HG03442 (cell line): ENCODE data around the gene SULT1A4.
"Not testable (repeated sequence)": the region's sequence is repeated elsewhere in the genome, so short reads cannot be mapped to it uniquely, and the experiment has no call there.

Source experiments
- ATAC-seq: cut with Tn5 transposase; IDR thresholded peaks from one replicate; pipeline ENCODE4 v1.9.1; 2021; ENCODE audit warnings: mild to moderate bottlenecking, moderate library complexity; ENCODE audit not compliant: unreplicated experiment

SULT1A4 gene

DNA sequence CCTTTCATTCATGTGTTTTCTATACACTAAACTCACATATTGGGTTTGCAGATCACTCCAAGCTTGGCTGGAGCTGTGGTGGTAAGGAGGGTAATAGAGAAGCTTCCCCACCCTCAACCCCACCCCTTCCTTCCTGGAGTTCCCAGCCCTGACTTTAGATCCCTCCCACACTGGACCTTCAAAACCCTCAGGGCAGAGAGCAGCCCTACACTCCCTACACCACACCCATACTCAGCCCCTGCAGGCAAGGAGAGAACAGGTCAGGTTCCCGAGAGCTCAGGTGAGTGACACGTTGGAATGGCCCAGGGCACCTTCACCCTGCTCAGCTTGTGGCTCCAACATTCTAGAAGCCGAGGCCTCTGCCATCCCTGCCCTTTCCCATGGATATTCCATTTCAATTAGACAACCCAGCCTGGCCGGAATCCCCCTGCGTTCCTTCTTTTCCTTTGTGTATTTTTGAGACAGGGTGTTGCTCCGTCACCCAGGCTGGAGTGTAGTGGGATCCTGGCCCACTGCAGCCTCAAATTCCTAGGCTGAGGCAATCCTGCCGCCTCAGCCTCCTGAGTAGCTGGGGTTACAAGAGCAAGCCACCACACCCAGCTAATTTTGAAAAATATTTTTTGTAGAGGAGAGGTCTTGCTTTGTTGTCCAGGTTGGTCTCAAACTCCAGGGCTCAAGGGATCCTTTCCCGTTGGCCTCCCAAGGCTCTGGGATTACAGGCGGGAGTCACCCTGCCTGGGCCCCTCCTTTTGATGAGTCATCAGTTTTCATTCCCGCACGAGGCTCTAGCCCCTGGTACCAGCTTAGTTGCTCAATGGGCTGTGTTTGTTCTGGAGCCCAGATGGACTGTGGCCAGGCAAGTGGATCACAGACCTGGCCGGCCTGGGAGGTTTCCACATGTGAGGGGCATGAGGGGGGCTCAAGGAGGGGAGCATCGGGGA is at the start of gene SULT1A4:
SULT1A4 (plus strand) TSS at position 208 of the 941 bp plus-strand sequence. CDS start 1,473 bp downstream, outside the sequence.
- ATAC-seq: not testable (repeated sequence)

DNA sequence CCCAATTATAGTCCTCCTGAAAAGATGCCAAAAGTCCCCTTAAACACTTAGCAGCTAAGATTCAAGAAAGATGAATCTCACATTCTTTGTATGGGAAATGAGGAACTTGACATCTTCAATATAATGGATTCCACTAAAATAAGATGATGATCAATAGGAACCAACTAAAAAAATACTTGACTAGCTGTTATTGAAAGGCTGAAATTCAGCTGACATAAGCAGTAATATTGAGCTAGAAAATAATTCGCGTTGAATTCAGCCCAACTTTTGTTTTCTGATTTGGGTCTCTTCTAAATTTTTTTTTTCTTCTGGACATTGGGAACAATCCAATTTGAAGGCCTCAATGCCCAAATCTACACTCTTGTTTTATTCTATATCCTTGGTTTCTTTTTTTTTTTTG is 36.1 kb upstream of the SULT1A4 start:
- ATAC-seq: not testable (repeated sequence)

DNA sequence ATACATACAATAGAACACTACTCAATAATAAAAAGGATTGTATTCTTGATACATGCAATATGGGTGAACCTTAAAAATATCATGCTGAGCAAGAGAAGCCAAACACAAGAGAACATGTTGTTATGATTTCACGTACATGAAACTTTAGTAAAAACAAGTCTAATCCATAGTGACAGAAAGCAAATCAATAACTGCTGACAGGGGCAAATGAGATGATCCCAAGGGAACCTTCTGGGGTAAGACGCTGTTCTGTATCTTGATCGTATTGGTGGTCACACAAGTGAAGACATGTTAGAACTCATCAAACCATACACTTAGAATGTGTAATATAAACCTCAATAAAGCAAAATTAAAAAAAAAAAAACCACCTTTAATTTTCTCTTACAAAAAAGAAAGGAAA is 34.3 kb upstream of the SULT1A4 start:
- ATAC-seq: not testable (repeated sequence)

DNA sequence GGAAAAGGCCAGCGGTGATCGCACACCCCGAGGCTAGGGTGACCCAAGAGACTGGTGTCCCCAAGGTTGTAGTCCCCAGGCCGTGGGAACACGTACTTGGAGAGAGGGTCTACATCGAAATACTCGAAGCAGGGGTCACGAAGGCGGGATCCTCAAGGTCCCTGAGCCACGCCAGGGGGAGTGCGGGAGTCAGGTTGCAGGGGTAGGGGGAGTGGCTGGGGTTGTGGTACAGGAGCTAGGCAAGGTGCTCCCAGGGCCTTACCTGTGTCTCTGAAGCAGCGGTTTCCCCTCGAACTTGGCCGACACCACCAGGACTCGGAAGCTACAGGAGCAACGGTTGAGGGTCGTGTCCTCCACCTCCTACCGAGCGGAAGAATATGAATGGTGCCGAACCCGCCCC is 6.0 kb upstream of the SULT1A4 start:
- peak; percentile 3 for ATAC-seq

DNA sequence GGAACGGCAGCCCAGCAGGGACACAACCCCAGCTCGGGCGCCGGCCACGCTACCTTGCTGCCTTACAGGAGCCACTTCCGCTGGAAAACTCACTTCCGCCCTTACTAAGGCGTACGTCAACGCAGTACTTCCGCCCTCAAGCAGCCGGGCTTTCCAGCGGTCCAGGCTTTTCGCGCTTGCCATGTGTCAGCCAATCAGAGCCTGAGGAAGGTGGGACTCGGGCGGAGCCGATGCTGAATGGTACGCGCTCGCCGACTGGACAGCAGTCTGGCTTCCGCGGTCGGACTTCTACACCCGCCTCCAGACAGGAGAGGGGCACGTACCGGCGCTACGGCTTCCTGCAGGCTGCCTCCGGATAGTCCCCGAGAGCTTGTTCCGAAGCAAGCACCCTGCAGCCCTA is 5.4 kb upstream of the SULT1A4 start, which contains the start of the genes BOLA2 and SLX1B:
BOLA2 (minus strand) TSS at position 83 of the 400 bp plus-strand sequence. CDS start 98 bp downstream, outside the sequence.
SLX1B (plus strand) TSS at position 265 of the 400 bp plus-strand sequence.
- peak; percentile 88 for ATAC-seq

DNA sequence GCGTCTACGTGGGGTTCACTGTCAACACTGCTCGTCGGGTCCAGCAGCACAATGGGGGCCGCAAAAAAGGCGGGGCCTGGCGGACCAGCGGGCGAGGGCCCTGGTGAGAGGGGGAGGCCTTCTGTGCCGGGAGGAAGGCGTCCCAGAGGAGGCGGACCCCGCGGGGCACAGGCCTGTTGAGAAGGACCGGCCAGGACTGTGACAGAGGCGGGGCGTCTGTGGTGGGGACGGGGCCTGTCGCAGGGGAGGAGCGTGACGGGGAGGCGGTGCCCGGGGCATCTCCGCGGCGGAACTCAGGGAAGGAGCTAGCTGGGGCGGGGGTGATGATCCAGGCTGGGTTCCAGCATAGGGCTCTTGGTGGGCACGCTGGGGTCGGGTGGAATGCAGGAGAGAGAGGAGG is 4.9 kb upstream of the SULT1A4 start:
- peak; percentile 59 for ATAC-seq

DNA sequence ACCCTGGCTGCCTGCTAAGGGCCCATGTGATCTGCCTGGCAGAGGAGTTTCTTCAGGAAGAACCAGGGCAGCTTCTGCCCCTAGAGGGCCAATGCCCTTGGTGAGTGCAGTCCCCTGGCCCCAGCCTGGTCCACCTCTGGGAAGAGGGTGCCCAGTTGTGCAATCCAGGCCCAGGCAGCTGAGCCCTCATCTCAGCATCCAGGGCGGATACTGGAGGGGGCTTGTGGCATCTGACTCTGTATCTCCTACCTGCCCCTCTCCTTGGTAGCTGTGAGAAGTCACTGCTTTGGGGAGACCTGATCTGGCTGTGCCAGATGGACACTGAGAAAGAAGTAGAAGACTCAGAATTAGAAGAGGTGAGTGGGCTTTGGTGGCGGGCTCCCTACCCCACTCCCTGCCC is 2.1 kb upstream of the SULT1A4 start:
- ATAC-seq: not testable (repeated sequence)

DNA sequence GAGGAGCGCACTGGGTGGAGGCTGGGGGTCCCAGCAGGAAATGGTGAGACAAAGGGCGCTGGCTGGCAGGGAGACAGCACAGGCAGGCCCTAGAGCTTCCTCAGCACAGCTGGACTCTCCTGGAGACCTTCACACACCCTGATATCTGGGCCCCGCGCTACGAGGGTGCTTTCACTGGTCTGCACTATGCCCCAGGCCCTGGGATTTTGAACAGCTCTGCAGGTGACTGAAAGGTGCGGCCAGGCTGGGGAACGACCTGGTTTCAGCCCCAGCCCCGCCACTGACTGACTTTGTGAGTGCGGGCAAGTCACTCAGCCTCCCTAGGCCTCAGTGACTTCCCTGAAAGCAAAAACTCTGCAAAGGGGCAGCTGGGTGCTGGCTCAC is 926 bp downstream of the SULT1A4 start:
- not testable (repeated sequence) for ATAC-seq

DNA sequence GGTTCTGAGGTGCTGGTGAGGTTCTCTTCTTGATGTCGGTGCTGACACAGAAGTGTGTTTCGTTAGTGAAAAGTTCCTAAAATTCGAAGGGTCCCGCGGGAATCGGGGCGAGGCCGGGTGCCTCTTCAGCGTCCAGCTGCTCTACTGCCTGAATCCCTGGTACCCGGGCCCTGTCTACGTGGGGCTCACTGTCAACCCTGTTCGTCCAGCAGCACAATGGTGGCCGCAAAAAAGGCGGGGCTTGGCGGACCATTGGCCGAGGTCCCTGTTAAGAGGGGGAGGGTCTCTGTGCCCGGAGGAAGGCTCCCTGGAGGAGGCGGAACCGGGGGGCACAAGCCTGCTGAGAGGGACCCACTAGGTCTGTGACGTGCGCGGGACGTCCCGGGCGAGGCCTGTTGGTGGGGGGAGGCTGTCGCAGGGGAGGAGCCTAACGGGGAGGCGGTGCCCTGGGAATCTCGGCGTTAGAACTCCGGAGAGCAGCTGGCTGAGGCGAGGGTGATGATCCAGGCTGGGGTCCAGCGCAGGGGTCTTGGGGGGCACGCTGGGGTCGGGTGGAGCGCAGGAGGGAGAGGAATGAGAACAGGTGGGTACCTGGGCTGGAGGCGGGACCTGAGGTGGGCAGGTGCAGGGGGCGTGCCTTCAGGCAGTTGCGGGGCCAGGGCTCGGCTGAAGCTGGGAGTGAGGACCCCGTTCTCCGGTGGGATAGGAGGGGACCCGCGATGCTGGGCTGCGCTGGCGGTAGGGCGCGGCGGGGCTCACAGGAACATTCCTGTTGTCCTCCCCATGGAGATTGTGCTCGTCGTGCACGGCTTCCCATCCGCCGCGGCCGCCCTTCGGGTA is 6.5 kb downstream of the SULT1A4 start:
- not testable (repeated sequence) for ATAC-seq

DNA sequence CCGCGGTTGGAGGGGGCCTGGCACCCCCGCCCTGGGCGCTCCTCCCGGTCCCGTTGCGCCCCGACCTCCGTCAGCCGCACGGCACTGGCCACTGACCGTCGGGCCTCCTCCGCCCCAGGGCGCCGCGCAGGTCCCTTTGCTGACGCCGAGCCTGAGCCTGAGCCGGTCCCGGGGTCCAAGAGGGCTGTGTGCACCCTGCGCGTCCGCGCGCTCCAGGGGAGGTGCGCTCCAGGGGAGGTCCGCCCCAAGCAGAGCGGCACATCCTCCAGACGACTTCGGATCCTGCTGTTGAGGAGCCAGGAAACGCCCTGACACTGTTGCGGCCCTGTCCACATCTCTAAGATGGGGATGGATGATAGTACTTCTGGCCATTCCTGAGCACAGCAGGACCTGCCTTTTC is 7.2 kb downstream of the SULT1A4 start:
- ATAC-seq: not testable (repeated sequence)

DNA sequence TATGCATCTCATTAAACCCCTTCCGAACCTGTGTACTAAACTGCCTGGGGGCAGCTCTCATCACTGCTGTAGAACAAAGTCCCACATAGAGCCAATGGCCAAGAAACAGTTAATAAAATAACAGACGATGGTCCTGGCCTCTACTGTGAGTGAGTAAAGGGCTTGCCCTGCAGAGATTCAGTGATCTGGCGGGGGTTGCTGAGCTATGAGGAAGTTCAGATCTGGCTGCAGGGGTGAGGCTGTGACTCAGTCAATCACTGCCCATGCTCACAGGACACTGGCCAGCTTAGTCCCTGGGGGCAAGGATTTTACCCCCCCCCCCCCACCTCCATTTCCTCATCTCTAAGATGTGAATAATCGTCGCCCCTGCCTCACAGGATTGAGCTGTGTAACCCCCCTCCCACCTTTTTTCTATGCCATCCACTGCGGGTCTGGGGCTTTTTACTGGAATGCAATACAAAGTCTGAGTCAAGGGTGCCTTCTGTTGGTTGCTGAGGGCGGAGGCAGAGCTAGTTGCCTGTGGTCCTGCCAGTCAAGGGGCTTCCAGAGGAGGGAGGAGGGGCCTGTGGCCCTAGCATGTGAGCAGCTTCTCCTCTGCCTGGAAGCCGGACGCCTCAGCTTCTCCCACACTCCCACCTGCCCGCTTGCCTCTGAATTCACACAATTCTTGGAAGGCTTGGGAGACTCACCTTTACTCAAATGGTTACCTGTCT is 8.1 kb downstream of the SULT1A4 start:
- ATAC-seq: not testable (repeated sequence)

DNA sequence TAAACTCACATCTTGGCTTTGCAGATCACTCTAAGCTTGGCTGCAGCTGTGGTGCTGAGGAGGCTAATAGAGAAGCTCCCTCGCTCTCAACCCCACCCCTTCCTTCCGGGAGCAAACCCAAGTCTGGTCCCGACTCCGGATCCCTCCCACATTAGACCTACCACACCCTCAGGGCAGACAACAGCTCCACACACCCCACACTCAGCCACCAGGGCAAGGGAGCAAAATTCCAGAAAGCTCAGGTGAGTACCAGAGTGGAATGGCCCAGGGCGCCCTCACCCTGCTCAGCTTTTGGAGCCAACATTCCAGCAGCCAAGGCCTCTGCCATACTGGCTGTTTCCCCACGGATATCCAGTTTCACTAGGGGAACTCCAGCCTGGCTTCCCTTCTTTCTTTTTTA is 9.9 kb downstream of the SULT1A4 start:
- ATAC-seq: not testable (repeated sequence)

DNA sequence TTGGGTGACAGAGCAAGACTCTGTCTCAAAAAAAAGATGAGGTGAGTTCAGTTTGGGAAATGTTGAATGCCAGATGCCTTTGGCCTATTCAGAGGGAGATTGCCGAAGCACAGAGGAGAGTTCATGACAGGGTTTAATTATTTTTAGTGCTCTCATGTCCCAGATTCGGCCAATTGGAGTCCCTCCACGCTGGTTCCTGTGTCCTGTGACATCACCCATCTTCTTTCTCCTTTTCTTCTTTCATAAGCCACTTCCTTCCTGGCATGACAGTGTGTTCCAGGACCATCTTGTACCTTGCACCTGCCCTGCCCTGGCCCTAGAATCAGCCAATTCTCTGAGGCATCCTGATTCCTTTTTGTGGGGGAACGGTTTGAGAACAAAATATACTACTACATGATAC is 12.4 kb downstream of the SULT1A4 start:
- not testable (repeated sequence) for ATAC-seq

DNA sequence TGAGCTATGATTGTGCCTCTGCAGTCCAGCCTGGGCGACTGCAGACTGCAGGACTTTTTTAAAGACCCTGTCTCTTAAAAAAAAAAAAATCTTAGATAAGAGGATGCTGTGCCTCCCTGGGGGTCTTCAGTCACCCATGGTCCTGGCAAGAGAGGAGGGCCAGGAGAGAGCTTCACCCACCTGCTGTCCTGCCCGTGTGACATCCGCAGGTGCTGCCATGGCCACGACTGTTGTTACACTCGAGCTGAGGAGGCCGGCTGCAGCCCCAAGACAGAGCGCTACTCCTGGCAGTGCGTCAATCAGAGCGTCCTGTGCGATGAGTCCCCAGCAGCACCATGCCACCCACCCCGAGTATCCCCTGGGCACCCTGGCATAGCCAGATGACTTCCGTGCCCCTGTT is 22.6 kb downstream of the SULT1A4 start:
- ATAC-seq: not testable (repeated sequence)

DNA sequence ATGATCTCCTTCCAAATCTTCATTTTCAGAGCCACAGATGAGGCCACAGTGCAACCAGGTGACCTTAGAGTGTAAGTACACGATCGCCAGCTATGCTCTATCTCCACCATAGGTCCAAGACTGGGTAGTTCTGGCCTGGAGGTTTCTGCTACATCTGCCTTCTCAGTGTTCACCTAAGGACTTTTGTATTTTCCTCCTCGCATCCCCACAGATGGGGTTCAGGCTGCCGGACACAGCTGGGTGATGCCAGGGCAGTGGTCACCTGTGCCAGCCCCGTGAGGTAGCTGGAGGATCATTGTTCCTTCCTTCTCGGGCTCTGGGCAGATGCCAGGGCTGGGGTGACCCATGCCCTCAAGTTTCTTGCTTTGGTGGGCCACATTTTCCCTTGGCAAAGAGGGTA is 46.6 kb downstream of the SULT1A4 start, which contains the start of gene NPIPB12:
NPIPB12 (minus strand) TSS at position 101 of the 400 bp plus-strand sequence.
- ATAC-seq: not testable (repeated sequence)
